SK-N-SH treated with all-trans-retinoic acid at 6 μM for 48 hours (cell line): Measurements from ENCODE around the gene EHMT2.

Experiments used
- POU6F1 ChIP-seq: fragments of 250-450 bp; sonication (Bioruptor Pico); IDR thresholded peaks from 2 replicates; pipeline ENCODE4 v1.8.0; 2021; ENCODE audit warnings: low read depth, mild to moderate bottlenecking, moderate library complexity, borderline replicate concordance
- ZC3H10 ChIP-seq: fragments of 250-450 bp; sonication (Bioruptor Pico); IDR thresholded peaks from 2 replicates; pipeline ENCODE4 v1.5.1; 2021; ENCODE audit warnings: mild to moderate bottlenecking, moderate library complexity
- ZNF70 ChIP-seq: fragments of 450-650 bp; formaldehyde crosslinking; IDR thresholded peaks from 2 replicates; pipeline ENCODE4 v1.5.0; 2020; ENCODE audit warnings: mild to moderate bottlenecking, moderate library complexity

GRCh38 chr6:31879143-31879542, 18.4 kb downstream of the EHMT2 start:
- TF ChIP-seq ZC3H10 (CRISPR knock-in tag) (no peak), POU6F1 (CRISPR knock-in tag) (no peak), ZNF70 (CRISPR knock-in tag) (no peak)
